ENCODE results near the gene SNAP91.

SNAP91 gene

DNA sequence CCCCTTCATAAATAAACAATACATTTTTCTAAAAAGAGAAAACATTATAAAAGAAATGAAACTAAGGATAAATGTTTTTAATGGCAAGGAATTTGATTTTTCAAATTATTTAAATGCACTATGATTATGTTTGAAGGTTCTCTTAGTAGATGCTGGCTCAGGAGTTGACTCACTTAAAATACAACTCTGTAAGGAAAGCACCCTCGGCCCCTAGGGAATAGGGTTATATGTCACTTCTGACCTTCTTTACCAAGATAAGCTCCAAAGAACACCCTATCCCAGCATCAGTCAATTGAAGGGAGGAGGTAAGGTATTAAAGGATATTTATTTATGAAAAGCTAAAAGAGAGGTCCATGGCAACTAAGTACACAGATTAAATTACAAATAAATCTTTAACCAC lies 6.8 kb downstream of the SNAP91 start:
- Histone ChIP-seq H3K27ac (no peak overlapping the region), H3K27me3 (ENCODE audit: control insufficient read depth, insufficient read depth, low read length) (no peaks in the 10 kb centered on the region), H3K9me3 (ENCODE audit: control insufficient read depth, low read length) (no peaks in the 10 kb centered on the region), H3K36me3 (ENCODE audit: control insufficient read depth, insufficient read depth, low read length) (no peaks in the 10 kb centered on the region), H3K4me3 (ENCODE audit: low read depth, low read length) (no peak overlapping the region), H3K4me1 (no peaks in the 10 kb centered on the region), H3K9ac (no peak overlapping the region), H3K79me2 (no peaks in the 10 kb centered on the region), H3K4me2 (ENCODE audit: low read length) (no peak overlapping the region), H2AFZ (no peak overlapping the region)
- TF ChIP-seq CTCF (IDR thresholded peaks at IDR 0.05), result no peak

DNA sequence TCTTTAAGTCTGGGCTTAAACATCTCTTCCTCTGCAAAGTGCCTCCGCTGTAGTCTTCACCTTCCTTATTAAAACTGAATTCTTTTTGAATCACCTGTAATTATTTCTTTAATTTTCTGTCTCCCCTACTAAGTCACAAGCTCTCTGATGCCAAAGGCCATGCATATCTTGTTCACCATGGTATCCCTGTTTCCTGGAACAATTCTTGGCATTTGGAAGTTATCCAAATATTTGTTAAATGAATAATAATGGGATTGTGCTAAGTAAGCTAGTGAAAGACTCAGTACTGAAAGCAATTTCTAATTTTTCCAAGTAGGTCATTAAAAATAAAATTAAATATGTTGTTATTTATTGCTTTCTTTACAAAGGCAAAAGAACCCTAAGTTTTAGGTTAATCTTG lies 12.2 kb downstream of the SNAP91 start:
- TF ChIP-seq CTCF (IDR thresholded peaks at IDR 0.05), result no peak
- Histone ChIP-seq H3K4me1 (no peaks in the 10 kb centered on the region), H3K27me3 (ENCODE audit: control insufficient read depth, insufficient read depth, low read length) (no peaks in the 10 kb centered on the region), H3K79me2 (no peaks in the 10 kb centered on the region), H3K4me3 (ENCODE audit: low read depth, low read length) (no peak overlapping the region), H3K36me3 (ENCODE audit: control insufficient read depth, insufficient read depth, low read length) (no peaks in the 10 kb centered on the region), H3K9me3 (ENCODE audit: control insufficient read depth, low read length) (no peaks in the 10 kb centered on the region), H3K9ac (no peak overlapping the region), H3K4me2 (ENCODE audit: low read length) (no peak overlapping the region), H3K27ac (no peak overlapping the region), H2AFZ (no peak overlapping the region)

GRCh38 chr6:83685481-83685880 lies 23.4 kb downstream of the SNAP91 start:
- no peaks in the 10 kb centered on the region for H3K9me3 ChIP-seq (ENCODE audit: control insufficient read depth, low read length)

GRCh38 chr6:83677791-83678190 lies 31.1 kb downstream of the SNAP91 start:
- no peak overlapping the region for H3K4me2 ChIP-seq (ENCODE audit: low read length)
- peaks cover 6% of the 10 kb centered on the region for H3K4me1 ChIP-seq
- no peak overlapping the region for H3K27ac ChIP-seq
- H3K4me3 ChIP-seq (ENCODE audit: low read depth, low read length), result no peak overlapping the region
- no peaks in the 10 kb centered on the region for H3K27me3 ChIP-seq (ENCODE audit: control insufficient read depth, insufficient read depth, low read length)
- H2AFZ ChIP-seq, result no peak overlapping the region
- no peaks in the 10 kb centered on the region for H3K36me3 ChIP-seq (ENCODE audit: control insufficient read depth, insufficient read depth, low read length)
- H3K79me2 ChIP-seq, result peaks cover 5% of the 10 kb centered on the region
- TF ChIP-seq CTCF (IDR thresholded peaks at IDR 0.05), result no peak
- no peak overlapping the region for H3K9ac ChIP-seq
- no peaks in the 10 kb centered on the region for H3K9me3 ChIP-seq (ENCODE audit: control insufficient read depth, low read length)

More at GRCh38 chr6:83685481-83685880, 23.4 kb downstream of the SNAP91 start:
- Histone ChIP-seq H3K27me3 (ENCODE audit: control insufficient read depth, insufficient read depth, low read length) (no peaks in the 10 kb centered on the region), H3K36me3 (ENCODE audit: control insufficient read depth, insufficient read depth, low read length) (no peaks in the 10 kb centered on the region), H2AFZ (no peak overlapping the region), H3K9ac (no peak overlapping the region), H3K79me2 (no peaks in the 10 kb centered on the region), H3K4me2 (ENCODE audit: low read length) (no peak overlapping the region), H3K27ac (no peak overlapping the region), H3K4me3 (ENCODE audit: low read depth, low read length) (no peak overlapping the region), H3K4me1 (no peaks in the 10 kb centered on the region)
- no peak for TF ChIP-seq CTCF (IDR thresholded peaks at IDR 0.05)

DNA sequence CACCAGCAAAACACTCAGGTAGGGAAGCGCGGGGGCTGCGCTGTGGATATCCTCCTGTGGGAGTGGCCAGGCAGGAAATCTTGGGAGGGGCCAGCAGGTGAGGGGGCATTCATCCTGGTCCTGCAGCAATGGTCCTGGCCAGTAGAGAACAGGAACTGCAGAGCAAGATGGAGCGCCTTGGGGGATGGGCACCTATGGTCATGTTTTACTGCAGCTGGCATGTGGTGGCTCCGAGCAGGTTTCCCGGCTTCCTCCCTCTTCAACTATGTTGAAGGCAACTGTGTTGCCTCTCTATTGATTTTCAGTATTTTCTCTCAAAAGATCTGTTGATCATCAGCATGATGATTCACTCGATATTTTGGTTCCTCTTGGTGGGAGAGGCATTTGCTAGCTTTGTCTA lies 70.9 kb downstream of the SNAP91 start:
- H3K4me2 ChIP-seq (ENCODE audit: low read length), result no peak overlapping the region

More for the DNA sequence above, 70.9 kb downstream of the SNAP91 start:
- Histone ChIP-seq H3K9ac (no peak overlapping the region), H3K36me3 (ENCODE audit: control insufficient read depth, insufficient read depth, low read length) (no peaks in the 10 kb centered on the region), H3K9me3 (ENCODE audit: control insufficient read depth, low read length) (no peaks in the 10 kb centered on the region), H3K4me3 (ENCODE audit: low read depth, low read length) (no peak overlapping the region), H2AFZ (no peak overlapping the region), H3K79me2 (no peaks in the 10 kb centered on the region), H3K27ac (no peak overlapping the region), H3K27me3 (ENCODE audit: control insufficient read depth, insufficient read depth, low read length) (no peaks in the 10 kb centered on the region), H3K4me1 (no peaks in the 10 kb centered on the region)
- TF ChIP-seq CTCF (IDR thresholded peaks at IDR 0.05), result no peak

All from parathyroid adenoma (tissue), 2 donors.